Smooth muscle cell (in vitro differentiated cells): ENCODE measurements around the gene PAFAH1B2. TPM values are rescaled to one million over a fixed set of nuclear protein-coding genes. Genes with fewer than 3 reads are reported as not detected.

Experiments used
- DNase-seq: peaks from one replicate; lab custom pipeline; 2025; ENCODE audit not compliant: unreplicated experiment; lab: John Stamatoyannopoulos, UW
- H2AFZ ChIP-seq: fragments of 200-600 bp; sonication (generic); 2 replicates; pipeline ENCODE4 v1.6.0; 2016; ENCODE audit warnings: antibody characterized with exemption, low read depth, mild to moderate bottlenecking
- H3F3A ChIP-seq: fragments of 200-600 bp; sonication (generic); 2 replicates; pipeline ENCODE4 v1.6.0; 2017; ENCODE audit warnings: antibody characterized with exemption, low read depth
- H3K27ac ChIP-seq: fragments of 200-600 bp; sonication (generic); 2 replicates; pipeline ENCODE4 v1.5.1; 2016; ENCODE audit warnings: low read depth, mild to moderate bottlenecking
- H3K27me3 ChIP-seq: fragments of 200-600 bp; sonication (generic); 2 replicates; pipeline ENCODE4 v1.6.1; 2016; ENCODE audit warnings: low read depth, mild to moderate bottlenecking
- H3K36me3 ChIP-seq: fragments of 200-600 bp; sonication (generic); 2 replicates; pipeline ENCODE4 v1.5.1; 2016; ENCODE audit warnings: low read depth
- H3K4me1 ChIP-seq: fragments of 200-600 bp; sonication (generic); 2 replicates; pipeline ENCODE4 v1.5.1; 2016; ENCODE audit warnings: low read depth
- H3K4me2 ChIP-seq: fragments of 200-600 bp; sonication (generic); 2 replicates; pipeline ENCODE4 v1.6.0; 2016; ENCODE audit warnings: mild to moderate bottlenecking
- H3K4me3 ChIP-seq: fragments of 200-600 bp; sonication (generic); 2 replicates; pipeline ENCODE4 v1.5.1; 2016; ENCODE audit warnings: mild to moderate bottlenecking
- H3K79me2 ChIP-seq: fragments of 200-600 bp; sonication (generic); 2 replicates; pipeline ENCODE4 v1.6.0; 2016; ENCODE audit warnings: low read depth, mild to moderate bottlenecking
- H3K9ac ChIP-seq: fragments of 200-600 bp; sonication (generic); 2 replicates; pipeline ENCODE4 v1.6.0; 2016; ENCODE audit warnings: low read depth
- H3K9me3 ChIP-seq: fragments of 200-600 bp; sonication (generic); replicated peaks from 2 replicates; pipeline ENCODE4 v1.5.1; 2016; ENCODE audit warnings: low read depth
- H4K20me1 ChIP-seq: fragments of 200-600 bp; sonication (generic); 2 replicates; pipeline ENCODE4 v1.6.0; 2016; ENCODE audit warnings: low read depth
- WGBS: methylation state at CpG from one replicate; pipeline ENCODE4 v1.1.7; 2016; ENCODE audit warnings: low lambda C conversion rate; 5-methylcytosine and 5-hydroxymethylcytosine counted together
- polyA plus RNA-seq: library from polyadenylated mRNA; unstranded; fragments of >200 nt; fragmentation: Nextera tagmentation; extraction: Ambion mirVana; gene quantifications from 2 replicates; pipeline ENCODE4 v1.2.1, GENCODE V29; 2016
- total RNA-seq: library from RNA; depleted of rRNA; stranded (reverse); fragments of >200 nt; gene quantifications from 2 replicates; pipeline ENCODE4 v1.2.3, GENCODE V29; 2014
- TF ChIP-seq, protein P1 (sequence below): fragments of 200-600 bp; sonication (generic); IDR thresholded peaks from 2 replicates; pipeline ENCODE4 v1.5.1; 2017; ENCODE audit warnings: borderline replicate concordance, mild to moderate bottlenecking, antibody characterized with exemption; ENCODE audit not compliant: insufficient read depth, poor library complexity, severe bottlenecking

The PAFAH1B2 gene, protein sequence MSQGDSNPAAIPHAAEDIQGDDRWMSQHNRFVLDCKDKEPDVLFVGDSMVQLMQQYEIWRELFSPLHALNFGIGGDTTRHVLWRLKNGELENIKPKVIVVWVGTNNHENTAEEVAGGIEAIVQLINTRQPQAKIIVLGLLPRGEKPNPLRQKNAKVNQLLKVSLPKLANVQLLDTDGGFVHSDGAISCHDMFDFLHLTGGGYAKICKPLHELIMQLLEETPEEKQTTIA
- total RNA-seq: 140 and 146 TPM in 2 replicates
- polyA plus RNA-seq: 30.7 and 42.9 TPM in 2 replicates

DNA sequence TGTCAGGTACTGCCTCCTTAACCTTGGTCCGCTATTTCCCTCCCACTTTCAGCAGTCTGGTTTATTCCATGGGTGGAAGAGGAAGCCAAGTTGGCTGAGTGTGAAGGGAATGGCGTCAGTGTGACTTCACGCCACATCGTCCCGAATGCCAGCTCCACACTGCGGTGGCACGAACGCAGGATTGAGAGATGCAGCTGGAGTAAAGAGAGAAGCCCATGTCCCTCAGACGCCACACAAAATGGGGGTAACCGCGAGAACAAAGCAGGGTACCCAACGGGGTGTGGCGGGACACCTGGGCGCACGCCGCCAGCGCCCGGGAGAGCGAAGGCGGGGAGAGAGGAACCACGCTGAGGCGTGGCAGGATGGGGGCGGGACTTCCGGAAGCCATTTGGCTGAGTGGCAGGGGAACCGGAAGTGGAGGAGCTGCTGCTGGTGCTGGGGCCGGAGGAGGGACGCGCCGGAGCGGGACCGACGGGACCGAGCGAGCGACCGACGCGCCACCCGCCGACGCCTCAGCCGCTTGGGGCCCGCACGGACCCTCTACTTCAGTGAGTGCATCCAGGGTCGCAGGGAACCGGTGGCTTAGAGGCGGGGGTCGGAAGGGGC is at the start of gene PAFAH1B2:
TSS of gene PAFAH1B2 (plus strand) at position 417 of the 606 bp plus-strand sequence. CDS start 8,161 bp downstream, outside the sequence.
- Histone ChIP-seq H3K4me2 (peak within 1 kb of the TSS; percentile 88), H3K4me3 (peak within 1 kb of the TSS; percentile 93), H3K27ac (peak within 1 kb of the TSS; percentile 82), H3F3A (peaks cover 7% of the 10 kb centered on the region), H3K9me3 (no peaks in the 10 kb centered on the region), H3K36me3 (no peaks in the 10 kb centered on the region), H3K9ac (peak within 1 kb of the TSS; percentile 74), H3K4me1 (peaks cover 19% of the 10 kb centered on the region), H3K79me2 (peaks cover 48% of the 10 kb centered on the region), H2AFZ (peak within 1 kb of the TSS; percentile 99), H3K27me3 (no peaks in the 10 kb centered on the region), H4K20me1 (peaks cover 44% of the 10 kb centered on the region)
- TF ChIP-seq, protein P1, sequence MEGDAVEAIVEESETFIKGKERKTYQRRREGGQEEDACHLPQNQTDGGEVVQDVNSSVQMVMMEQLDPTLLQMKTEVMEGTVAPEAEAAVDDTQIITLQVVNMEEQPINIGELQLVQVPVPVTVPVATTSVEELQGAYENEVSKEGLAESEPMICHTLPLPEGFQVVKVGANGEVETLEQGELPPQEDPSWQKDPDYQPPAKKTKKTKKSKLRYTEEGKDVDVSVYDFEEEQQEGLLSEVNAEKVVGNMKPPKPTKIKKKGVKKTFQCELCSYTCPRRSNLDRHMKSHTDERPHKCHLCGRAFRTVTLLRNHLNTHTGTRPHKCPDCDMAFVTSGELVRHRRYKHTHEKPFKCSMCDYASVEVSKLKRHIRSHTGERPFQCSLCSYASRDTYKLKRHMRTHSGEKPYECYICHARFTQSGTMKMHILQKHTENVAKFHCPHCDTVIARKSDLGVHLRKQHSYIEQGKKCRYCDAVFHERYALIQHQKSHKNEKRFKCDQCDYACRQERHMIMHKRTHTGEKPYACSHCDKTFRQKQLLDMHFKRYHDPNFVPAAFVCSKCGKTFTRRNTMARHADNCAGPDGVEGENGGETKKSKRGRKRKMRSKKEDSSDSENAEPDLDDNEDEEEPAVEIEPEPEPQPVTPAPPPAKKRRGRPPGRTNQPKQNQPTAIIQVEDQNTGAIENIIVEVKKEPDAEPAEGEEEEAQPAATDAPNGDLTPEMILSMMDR: no peak
- peak; percentile 87 for DNase-seq
- 2% methylated on average over 44 of the region's 48 CpGs for WGBS

DNA sequence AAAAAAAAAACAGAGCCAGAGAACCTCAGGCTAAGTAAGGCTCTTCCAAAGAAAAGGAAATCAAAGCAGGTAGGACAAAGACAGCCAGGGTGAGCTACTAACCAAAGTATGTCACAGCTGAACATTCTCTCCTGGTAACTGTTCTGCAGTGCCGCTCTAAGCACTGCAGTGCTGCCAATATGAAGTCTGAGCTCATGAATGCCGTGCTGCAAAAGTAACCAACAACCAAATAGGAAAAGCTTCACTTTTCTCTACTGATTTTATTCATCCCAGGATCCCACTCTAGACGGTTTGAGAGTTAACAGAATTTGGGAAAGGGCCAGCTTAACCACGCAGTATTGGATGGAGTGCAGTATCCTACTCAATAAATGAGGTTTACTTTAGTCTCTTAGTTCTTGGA is 49.3 kb upstream of the PAFAH1B2 start:
- TF ChIP-seq, protein P1: no peak
- H3K9ac ChIP-seq: no peak overlapping the region
- H4K20me1 ChIP-seq: peaks cover 76% of the 10 kb centered on the region
- WGBS: 70% methylated on average over 4 of the region's 4 CpGs
- no peaks in the 10 kb centered on the region for H3K9me3 ChIP-seq
- no peak for DNase-seq
- no peaks in the 10 kb centered on the region for H3K27me3 ChIP-seq
- H3K4me3 ChIP-seq: no peak overlapping the region
- no peak overlapping the region for H3K27ac ChIP-seq
- H2AFZ ChIP-seq: no peak overlapping the region
- H3K36me3 ChIP-seq: no peaks in the 10 kb centered on the region
- no peak overlapping the region for H3K4me2 ChIP-seq
- no peaks in the 10 kb centered on the region for H3F3A ChIP-seq
- peaks cover 33% of the 10 kb centered on the region for H3K4me1 ChIP-seq
- peaks cover 78% of the 10 kb centered on the region for H3K79me2 ChIP-seq

DNA sequence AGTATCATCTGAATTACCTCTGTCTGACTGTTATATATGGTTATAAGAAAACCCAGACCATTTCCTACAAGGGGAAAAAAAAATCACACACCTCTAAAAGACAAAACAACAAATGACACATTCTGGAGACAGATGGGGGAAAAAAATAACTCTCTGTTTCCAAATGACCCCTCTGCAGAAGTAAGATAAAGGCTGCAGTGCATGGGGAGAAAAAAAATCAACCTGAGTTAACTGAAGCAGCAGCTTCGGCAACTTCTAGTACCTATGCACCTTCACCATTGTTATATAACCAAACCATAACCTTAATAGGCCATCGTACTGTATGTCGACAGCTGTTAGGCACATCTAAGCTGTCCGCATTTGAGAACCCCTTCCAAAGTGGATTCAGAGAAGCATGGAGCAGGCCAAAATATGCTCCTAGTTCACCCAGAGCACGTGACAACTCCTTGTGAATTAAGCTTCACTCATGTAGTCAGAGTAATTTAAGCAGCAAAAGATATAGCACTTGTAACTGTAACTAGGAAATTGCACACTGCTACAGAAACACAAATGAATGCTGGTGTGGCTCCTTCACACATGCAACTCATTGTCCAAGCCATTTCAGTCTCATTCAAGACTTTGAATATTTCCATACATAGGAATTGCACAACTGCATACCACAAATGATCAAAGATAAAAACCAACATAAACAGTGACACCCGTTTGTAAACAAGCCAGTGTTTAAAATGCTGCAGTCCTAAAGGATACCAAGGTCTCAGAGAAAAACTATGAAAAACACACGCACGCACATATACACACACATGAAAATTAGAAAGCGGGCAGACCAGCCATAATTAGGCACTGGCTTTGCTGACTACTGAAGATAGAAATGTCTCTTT is 48.6 kb upstream of the PAFAH1B2 start:
- no peak overlapping the region for H3K9ac ChIP-seq
- H3K27me3 ChIP-seq: no peaks in the 10 kb centered on the region
- peaks cover 33% of the 10 kb centered on the region for H3K4me1 ChIP-seq
- TF ChIP-seq, protein P1: no peak
- peak overlapping the region; percentile 63 for H3K27ac ChIP-seq
- no peaks in the 10 kb centered on the region for H3K36me3 ChIP-seq
- H3K4me3 ChIP-seq: peak overlapping the region; percentile 86
- H3K79me2 ChIP-seq: peaks cover 71% of the 10 kb centered on the region
- no peaks in the 10 kb centered on the region for H3K9me3 ChIP-seq
- peaks cover 68% of the 10 kb centered on the region for H4K20me1 ChIP-seq
- WGBS: 55% methylated on average over 9 of the region's 9 CpGs
- H3K4me2 ChIP-seq: peak overlapping the region; percentile 82
- no peak overlapping the region for H2AFZ ChIP-seq
- H3F3A ChIP-seq: no peaks in the 10 kb centered on the region
- no peak for DNase-seq
